Mammary epithelial cell (primary cell): ENCODE data around the gene TMEM233.

Source experiments
- CTCF ChIP-seq, 2 donors: IDR thresholded peaks in 1 of 2; conservative IDR thresholded peaks in 1 of 2; 2 replicates each; pipeline ENCODE4 v1.5.1; 2011 to 2012; ENCODE audit warnings: inconsistent platforms in 2 of 2, low read length in 2 of 2, mild to moderate bottlenecking in 2 of 2, control low read depth in 1 of 2, low read depth in 1 of 2; ENCODE audit not compliant: insufficient read depth in 1 of 2; ENCODE audit errors: extremely low read depth in 1 of 2
- EZH2 ChIP-seq: IDR thresholded peaks from 2 replicates; pipeline ENCODE4 v1.6.1; 2012; ENCODE audit warnings: low read length, inconsistent platforms, borderline replicate concordance

- no peak for TF ChIP-seq CTCF (conservative IDR thresholded peaks at IDR 0.05 in 1 of 2, IDR thresholded peaks at IDR 0.05 in 1 of 2; ENCODE audit: extremely low read depth in 1 of 2, insufficient read depth in 1 of 2, low read depth in 1 of 2, low read length in 2 of 2)
- no peak for TF ChIP-seq EZH2
Measured at GRCh38 chr12:119684711-119685369, 91.3 kb downstream of the TMEM233 start.
